Smooth muscle cell (in vitro differentiated cells): ENCODE measurements around the gene SSH2. TPM values are rescaled to one million over a fixed set of nuclear protein-coding genes. Genes with fewer than 3 reads are reported as not detected.

Source experiments
- DNase-seq: peaks from one replicate; lab custom pipeline; 2025; ENCODE audit not compliant: unreplicated experiment; lab: John Stamatoyannopoulos, UW
- H2AFZ ChIP-seq: fragments of 200-600 bp; sonication (generic); 2 replicates; pipeline ENCODE4 v1.6.0; 2016; ENCODE audit warnings: antibody characterized with exemption, low read depth, mild to moderate bottlenecking
- H3F3A ChIP-seq: fragments of 200-600 bp; sonication (generic); 2 replicates; pipeline ENCODE4 v1.6.0; 2017; ENCODE audit warnings: antibody characterized with exemption, low read depth
- H3K27ac ChIP-seq: fragments of 200-600 bp; sonication (generic); 2 replicates; pipeline ENCODE4 v1.5.1; 2016; ENCODE audit warnings: low read depth, mild to moderate bottlenecking
- H3K27me3 ChIP-seq: fragments of 200-600 bp; sonication (generic); 2 replicates; pipeline ENCODE4 v1.6.1; 2016; ENCODE audit warnings: low read depth, mild to moderate bottlenecking
- H3K36me3 ChIP-seq: fragments of 200-600 bp; sonication (generic); 2 replicates; pipeline ENCODE4 v1.5.1; 2016; ENCODE audit warnings: low read depth
- H3K4me1 ChIP-seq: fragments of 200-600 bp; sonication (generic); 2 replicates; pipeline ENCODE4 v1.5.1; 2016; ENCODE audit warnings: low read depth
- H3K4me2 ChIP-seq: fragments of 200-600 bp; sonication (generic); 2 replicates; pipeline ENCODE4 v1.6.0; 2016; ENCODE audit warnings: mild to moderate bottlenecking
- H3K4me3 ChIP-seq: fragments of 200-600 bp; sonication (generic); 2 replicates; pipeline ENCODE4 v1.5.1; 2016; ENCODE audit warnings: mild to moderate bottlenecking
- H3K79me2 ChIP-seq: fragments of 200-600 bp; sonication (generic); 2 replicates; pipeline ENCODE4 v1.6.0; 2016; ENCODE audit warnings: low read depth, mild to moderate bottlenecking
- H3K9ac ChIP-seq: fragments of 200-600 bp; sonication (generic); 2 replicates; pipeline ENCODE4 v1.6.0; 2016; ENCODE audit warnings: low read depth
- H3K9me3 ChIP-seq: fragments of 200-600 bp; sonication (generic); replicated peaks from 2 replicates; pipeline ENCODE4 v1.5.1; 2016; ENCODE audit warnings: low read depth
- H4K20me1 ChIP-seq: fragments of 200-600 bp; sonication (generic); 2 replicates; pipeline ENCODE4 v1.6.0; 2016; ENCODE audit warnings: low read depth
- WGBS: methylation state at CpG from one replicate; pipeline ENCODE4 v1.1.7; 2016; ENCODE audit warnings: low lambda C conversion rate; 5-methylcytosine and 5-hydroxymethylcytosine counted together
- polyA plus RNA-seq: library from polyadenylated mRNA; unstranded; fragments of >200 nt; fragmentation: Nextera tagmentation; extraction: Ambion mirVana; gene quantifications from 2 replicates; pipeline ENCODE4 v1.2.1, GENCODE V29; 2016
- total RNA-seq: library from RNA; depleted of rRNA; stranded (reverse); fragments of >200 nt; gene quantifications from 2 replicates; pipeline ENCODE4 v1.2.3, GENCODE V29; 2014
- TF ChIP-seq, protein P1 (sequence below): fragments of 200-600 bp; sonication (generic); IDR thresholded peaks from 2 replicates; pipeline ENCODE4 v1.5.1; 2017; ENCODE audit warnings: borderline replicate concordance, mild to moderate bottlenecking, antibody characterized with exemption; ENCODE audit not compliant: insufficient read depth, poor library complexity, severe bottlenecking

Gene SSH2
- total and polyA plus RNA-seq, 2 experiments from 2014 or later, result 9.7 to 10.4 TPM

DNA sequence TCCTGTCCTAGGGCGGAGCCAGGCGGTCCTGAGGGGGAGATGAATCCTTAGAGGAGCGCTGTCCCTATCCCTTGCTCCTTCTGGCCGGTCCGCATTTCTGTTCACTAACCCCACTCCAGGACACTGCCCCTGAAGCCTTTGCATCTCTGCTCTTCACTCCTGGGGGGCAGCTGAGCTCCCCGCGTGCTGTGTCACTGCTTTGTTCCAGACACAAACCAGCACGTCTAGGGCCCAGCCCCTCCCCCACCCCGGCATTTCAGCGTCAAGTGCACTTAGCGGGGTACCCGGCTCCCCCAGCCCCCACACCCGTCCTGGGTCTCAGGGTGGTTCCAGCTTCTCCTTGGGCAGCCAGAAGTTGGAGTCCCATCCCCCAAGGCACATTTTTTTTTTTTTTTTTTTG is 316.2 kb downstream of the SSH2 start:
- Histone ChIP-seq H3K4me1 (peaks cover 31% of the 10 kb centered on the region), H3K36me3 (no peaks in the 10 kb centered on the region), H3K27me3 (peaks cover 26% of the 10 kb centered on the region), H3K9me3 (no peaks in the 10 kb centered on the region), H3K4me2 (peak overlapping the region; percentile 83), H3K27ac (no peak overlapping the region), H3F3A (no peaks in the 10 kb centered on the region), H3K4me3 (peak overlapping the region; percentile 31), H3K9ac (no peak overlapping the region), H2AFZ (no peak overlapping the region), H3K79me2 (no peaks in the 10 kb centered on the region), H4K20me1 (no peaks in the 10 kb centered on the region)
- 47% methylated on average over 13 of the region's 13 CpGs for WGBS
- TF ChIP-seq, protein P1, sequence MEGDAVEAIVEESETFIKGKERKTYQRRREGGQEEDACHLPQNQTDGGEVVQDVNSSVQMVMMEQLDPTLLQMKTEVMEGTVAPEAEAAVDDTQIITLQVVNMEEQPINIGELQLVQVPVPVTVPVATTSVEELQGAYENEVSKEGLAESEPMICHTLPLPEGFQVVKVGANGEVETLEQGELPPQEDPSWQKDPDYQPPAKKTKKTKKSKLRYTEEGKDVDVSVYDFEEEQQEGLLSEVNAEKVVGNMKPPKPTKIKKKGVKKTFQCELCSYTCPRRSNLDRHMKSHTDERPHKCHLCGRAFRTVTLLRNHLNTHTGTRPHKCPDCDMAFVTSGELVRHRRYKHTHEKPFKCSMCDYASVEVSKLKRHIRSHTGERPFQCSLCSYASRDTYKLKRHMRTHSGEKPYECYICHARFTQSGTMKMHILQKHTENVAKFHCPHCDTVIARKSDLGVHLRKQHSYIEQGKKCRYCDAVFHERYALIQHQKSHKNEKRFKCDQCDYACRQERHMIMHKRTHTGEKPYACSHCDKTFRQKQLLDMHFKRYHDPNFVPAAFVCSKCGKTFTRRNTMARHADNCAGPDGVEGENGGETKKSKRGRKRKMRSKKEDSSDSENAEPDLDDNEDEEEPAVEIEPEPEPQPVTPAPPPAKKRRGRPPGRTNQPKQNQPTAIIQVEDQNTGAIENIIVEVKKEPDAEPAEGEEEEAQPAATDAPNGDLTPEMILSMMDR, result no peak
- no peak for DNase-seq

DNA sequence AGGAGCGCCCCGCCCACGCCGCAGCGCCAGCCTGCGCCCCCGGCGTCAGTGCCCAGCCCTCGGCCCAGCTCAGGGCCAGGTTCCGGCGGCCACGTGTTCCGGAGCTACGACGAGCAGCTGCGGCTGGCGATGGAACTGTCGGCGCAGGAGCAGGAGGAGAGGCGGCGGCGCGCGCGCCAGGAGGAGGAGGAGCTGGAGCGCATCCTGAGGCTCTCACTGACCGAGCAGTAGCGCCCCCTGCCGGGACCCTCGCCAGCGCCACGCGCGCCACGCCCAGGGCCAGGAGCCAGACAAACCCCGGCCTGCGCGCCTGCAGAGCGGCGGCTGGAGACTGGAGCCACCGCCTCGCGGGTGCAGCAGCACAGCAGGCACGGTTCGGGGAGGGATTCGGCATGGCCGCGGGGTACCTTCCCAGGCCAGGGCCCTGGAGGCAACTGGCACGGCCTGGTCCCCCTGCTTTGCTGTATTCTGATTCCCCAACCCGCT is 316.6 kb downstream of the SSH2 start:
- H2AFZ ChIP-seq, result no peak overlapping the region
- no peaks in the 10 kb centered on the region for H4K20me1 ChIP-seq
- no peaks in the 10 kb centered on the region for H3F3A ChIP-seq
- DNase-seq, result peak; percentile 59
- H3K27ac ChIP-seq, result no peak overlapping the region
- TF ChIP-seq, protein P1, result peak; percentile 79
- H3K4me3 ChIP-seq, result peak overlapping the region; percentile 31
- peak overlapping the region; percentile 83 for H3K4me2 ChIP-seq
- no peak overlapping the region for H3K9ac ChIP-seq
- H3K27me3 ChIP-seq, result peaks cover 25% of the 10 kb centered on the region
- H3K79me2 ChIP-seq, result no peaks in the 10 kb centered on the region
- H3K9me3 ChIP-seq, result no peaks in the 10 kb centered on the region
- H3K36me3 ChIP-seq, result no peaks in the 10 kb centered on the region
- 3% methylated on average over 32 of the region's 50 CpGs for WGBS
- peaks cover 31% of the 10 kb centered on the region for H3K4me1 ChIP-seq

DNA sequence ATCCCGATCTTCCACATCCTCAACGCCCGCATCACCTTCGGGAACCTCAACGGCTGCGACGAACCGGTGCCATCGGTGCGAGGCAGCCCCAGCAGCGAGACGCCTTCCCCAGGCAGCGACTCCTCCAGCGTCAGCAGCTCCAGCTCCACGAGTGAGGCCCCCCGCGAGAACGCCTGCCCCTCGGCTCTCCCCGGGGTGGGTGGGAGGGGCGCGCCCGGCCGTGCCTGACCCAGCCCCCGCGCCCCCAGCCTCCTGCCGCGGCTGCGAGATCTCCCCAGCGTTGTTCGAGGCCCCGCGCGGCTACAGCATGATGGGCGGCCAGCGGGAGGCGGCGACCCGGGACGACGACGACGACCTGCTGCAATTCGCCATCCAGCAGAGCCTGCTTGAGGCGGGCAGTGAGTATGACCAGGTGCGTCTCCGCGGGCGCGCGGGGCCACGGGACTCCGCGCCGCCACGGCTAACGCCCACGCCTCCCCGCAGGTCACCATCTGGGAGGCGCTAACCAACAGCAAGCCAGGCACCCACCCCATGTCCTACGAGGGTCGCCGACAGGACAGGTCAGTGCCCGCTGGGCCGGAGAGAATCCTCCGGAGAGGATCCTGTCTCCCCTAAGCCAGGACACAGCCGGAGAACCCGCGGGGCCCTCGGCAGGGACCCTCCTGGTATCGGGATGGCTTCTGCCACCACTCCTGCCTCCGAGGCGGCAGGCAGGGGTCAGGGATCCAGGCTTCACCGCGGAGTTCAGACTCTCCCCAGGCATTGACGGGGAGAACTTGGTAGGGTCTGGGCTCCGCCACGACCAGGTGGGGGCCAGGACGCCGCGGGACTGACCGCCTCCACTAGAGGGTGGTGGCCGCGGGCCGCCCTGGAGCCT is 317.4 kb downstream of the SSH2 start:
- Histone ChIP-seq H4K20me1 (no peaks in the 10 kb centered on the region), H3K27ac (no peak overlapping the region), H3K9me3 (no peaks in the 10 kb centered on the region), H3K9ac (no peak overlapping the region), H3K4me1 (peaks cover 30% of the 10 kb centered on the region), H3F3A (no peaks in the 10 kb centered on the region), H3K79me2 (no peaks in the 10 kb centered on the region), H3K36me3 (no peaks in the 10 kb centered on the region), H3K4me3 (no peak overlapping the region), H3K27me3 (peaks cover 17% of the 10 kb centered on the region), H2AFZ (no peak overlapping the region), H3K4me2 (peak overlapping the region; percentile 83)
- 88% methylated on average over 47 of the region's 85 CpGs for WGBS
- no peak for DNase-seq
- TF ChIP-seq, protein P1, result no peak
